Psoas muscle (tissue), 8 donors: ENCODE data around the gene SLC43A2. TPM values are rescaled to one million over a fixed set of nuclear protein-coding genes. Genes with fewer than 3 reads are reported as not detected.
"Not testable (repeated sequence)": the region's sequence is repeated elsewhere in the genome, so short reads cannot be mapped to it uniquely, and the experiment has no call there.

ENCODE experiments used
- ATAC-seq, 4 donors: fragments of 200-7000 bp; cut with Tn5 transposase; one replicate each; pipeline ENCODE4 v1.9.1; 2020; ENCODE audit warnings: moderate library complexity in 3 of 4, mild to moderate bottlenecking in 2 of 4
- DNase-seq, 2 donors: peaks; one replicate each; pipeline ENCODE4 v3.0.0-alpha.2; 2020
- H3K27ac ChIP-seq: fragments of 200-600 bp; one replicate; pipeline ENCODE4 v1.8.0; 2022
- H3K27me3 ChIP-seq, 3 donors: fragments of 200-600 bp in 1 of 3; one replicate each; pipeline versions ENCODE4 v1.6.1 to v1.8.0; 2013 to 2022; ENCODE audit warnings: low read length in 2 of 3, mild to moderate bottlenecking in 2 of 3, moderate library complexity in 1 of 3; ENCODE audit not compliant: insufficient read depth in 3 of 3
- H3K36me3 ChIP-seq, 2 donors: fragments of 200-600 bp in 1 of 2; one replicate each; pipeline versions ENCODE4 v1.6.1 to v1.8.0; 2013 to 2022; ENCODE audit warnings: low read depth in 1 of 2, mild to moderate bottlenecking in 1 of 2, moderate library complexity in 1 of 2; ENCODE audit not compliant: insufficient read depth in 1 of 2
- H3K4me1 ChIP-seq: fragments of 200-600 bp; one replicate; pipeline ENCODE4 v1.8.0; 2022
- H3K4me3 ChIP-seq: fragments of 200-600 bp; one replicate; pipeline ENCODE4 v1.8.0; 2022; ENCODE audit warnings: mild to moderate bottlenecking
- H3K9me3 ChIP-seq: fragments of 200-600 bp; one replicate; pipeline ENCODE4 v1.8.0; 2022
- WGBS, 3 donors: extraction: QIAGEN DNeasy Blood & Tissue Kit; methylation state at CpG; one replicate each; pipeline versions ENCODE4 v1.1.6 to v1.1.7; 2013; 5-methylcytosine and 5-hydroxymethylcytosine counted together
- intact Hi-C, 2 donors: fragments of 100-400 bp; cut with DNase I; formaldehyde crosslinking; loops; one replicate each; pipeline versions ENCODE4 v1.11.0 to v1.14.2; 2022
- polyA plus RNA-seq, 3 donors: library from polyadenylated mRNA; stranded (reverse); fragments of 200-250 nt; gene quantifications; one replicate each; pipeline ENCODE4 v1.2.3, GENCODE V29; 2013
- total RNA-seq, 4 donors: library from RNA; stranded (reverse); fragmentation: NEBNext Ultra II Directional in 2 of 4; extraction: Animal tissue kit (Norgen Biotek cat#: 25700) in 2 of 4; gene quantifications; one replicate each; pipeline versions ENCODE4 v1.2.1 to v1.2.4, GENCODE V29; 2021 to 2023
- TF ChIP-seq, protein P1 (sequence below): fragments of 200-600 bp; IDR thresholded peaks from one replicate; pipeline ENCODE4 v1.8.0; 2022; ENCODE audit warnings: antibody characterized with exemption
- donor health status: healthy with polysubstance abuse.
- donor health status: DM: no; HTN: no; CAD: no; lungs with moderate emphysema.
- donor health status: Bipolar disorder and iron deficiency.
- donor health status: healthy.
- donor health status: DM: yes; HTN: yes; CAD: no.
- donor health status: DM: no; HTN: no; CAD: no.
- donor health status: DM: no; HTN: no; CAD: no.
- donor health status: DM: yes; HTN: yes; CAD: no.

Gene SLC43A2
- total and polyA plus RNA-seq, 7 donors = 9.5 to 70.5 (median 21.7) TPM

DNA sequence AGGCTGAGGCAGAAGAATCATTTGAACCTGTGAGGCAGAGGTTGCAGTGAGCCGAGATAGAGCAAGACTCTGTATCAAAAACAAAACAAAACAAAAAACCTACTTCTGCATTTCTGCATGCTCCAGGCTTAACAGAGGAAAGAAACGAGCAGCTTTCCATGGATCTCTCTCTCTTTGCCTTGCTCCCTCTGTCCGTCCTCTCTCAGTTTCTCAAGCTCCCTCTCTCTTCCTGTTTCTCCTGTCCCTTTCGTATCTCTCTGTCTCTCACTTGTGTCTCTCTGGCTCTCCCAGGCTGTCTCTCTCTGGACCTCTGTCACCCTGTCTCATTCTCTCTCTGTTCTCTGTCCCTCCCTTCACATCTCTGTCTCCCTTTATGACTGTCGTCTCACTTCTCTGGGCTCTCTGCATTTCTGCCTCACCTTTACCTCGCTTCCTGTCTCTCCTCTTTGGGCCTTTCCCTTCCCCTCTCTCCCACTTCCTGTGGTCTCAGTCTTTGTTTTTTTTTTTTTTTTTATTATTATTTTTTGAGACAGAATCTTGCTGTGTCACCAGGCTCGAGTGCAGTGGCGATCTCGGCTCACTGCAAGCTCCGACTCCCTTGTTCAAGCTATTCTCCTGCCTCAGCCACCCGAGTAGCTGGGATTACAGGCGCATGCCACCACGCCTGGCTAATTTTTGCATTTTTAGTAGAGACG lies 62.0 kb downstream of the SLC43A2 start:
- Histone ChIP-seq H3K36me3 (no peaks in the 10 kb centered on the region), H3K27ac (no peak overlapping the region), H3K4me1 (no peaks in the 10 kb centered on the region), H3K27me3 (no peaks in the 10 kb centered on the region), H3K4me3 (no peak overlapping the region), H3K9me3 (no peaks in the 10 kb centered on the region)
- DNase-seq (no peak), ATAC-seq (no peak)
- TF ChIP-seq, protein P1, sequence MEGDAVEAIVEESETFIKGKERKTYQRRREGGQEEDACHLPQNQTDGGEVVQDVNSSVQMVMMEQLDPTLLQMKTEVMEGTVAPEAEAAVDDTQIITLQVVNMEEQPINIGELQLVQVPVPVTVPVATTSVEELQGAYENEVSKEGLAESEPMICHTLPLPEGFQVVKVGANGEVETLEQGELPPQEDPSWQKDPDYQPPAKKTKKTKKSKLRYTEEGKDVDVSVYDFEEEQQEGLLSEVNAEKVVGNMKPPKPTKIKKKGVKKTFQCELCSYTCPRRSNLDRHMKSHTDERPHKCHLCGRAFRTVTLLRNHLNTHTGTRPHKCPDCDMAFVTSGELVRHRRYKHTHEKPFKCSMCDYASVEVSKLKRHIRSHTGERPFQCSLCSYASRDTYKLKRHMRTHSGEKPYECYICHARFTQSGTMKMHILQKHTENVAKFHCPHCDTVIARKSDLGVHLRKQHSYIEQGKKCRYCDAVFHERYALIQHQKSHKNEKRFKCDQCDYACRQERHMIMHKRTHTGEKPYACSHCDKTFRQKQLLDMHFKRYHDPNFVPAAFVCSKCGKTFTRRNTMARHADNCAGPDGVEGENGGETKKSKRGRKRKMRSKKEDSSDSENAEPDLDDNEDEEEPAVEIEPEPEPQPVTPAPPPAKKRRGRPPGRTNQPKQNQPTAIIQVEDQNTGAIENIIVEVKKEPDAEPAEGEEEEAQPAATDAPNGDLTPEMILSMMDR = no peak
- 62 to 66% (median 65%) methylated on average over 14 of the region's 14 CpGs for WGBS, 3 donors
- intact Hi-C loops = no loop called here

DNA sequence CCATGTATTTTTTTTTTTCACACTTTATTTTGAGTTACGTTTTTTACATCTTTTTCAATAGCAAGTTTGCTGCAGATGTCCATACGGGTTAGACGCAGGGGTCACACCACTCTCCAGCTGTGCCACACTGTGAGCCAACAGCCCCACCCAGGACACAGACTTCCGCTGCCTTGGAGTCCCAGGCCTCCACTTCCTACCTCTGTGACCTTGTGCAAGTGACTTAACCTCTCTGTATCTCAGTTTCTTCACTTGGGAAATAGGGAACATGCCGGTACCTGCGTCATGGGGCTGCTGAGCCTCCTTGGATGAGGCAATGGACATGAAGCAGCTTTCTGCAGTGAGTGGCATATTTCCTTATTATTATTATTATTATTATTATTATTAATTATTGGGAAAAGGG lies 62.8 kb downstream of the SLC43A2 start:
- ATAC-seq (no peak), DNase-seq (no peak)
- Histone ChIP-seq H3K4me1 (peaks cover 6% of the 10 kb centered on the region), H3K27me3 (no peaks in the 10 kb centered on the region), H3K36me3 (no peaks in the 10 kb centered on the region), H3K27ac (no peak overlapping the region), H3K4me3 (no peak overlapping the region), H3K9me3 (no peaks in the 10 kb centered on the region)
- TF ChIP-seq, protein P1 = no peak
- intact Hi-C loops = no loop called here
- WGBS, 3 donors = 44 to 51% (median 44%) methylated on average over 6 of the region's 6 CpGs

DNA sequence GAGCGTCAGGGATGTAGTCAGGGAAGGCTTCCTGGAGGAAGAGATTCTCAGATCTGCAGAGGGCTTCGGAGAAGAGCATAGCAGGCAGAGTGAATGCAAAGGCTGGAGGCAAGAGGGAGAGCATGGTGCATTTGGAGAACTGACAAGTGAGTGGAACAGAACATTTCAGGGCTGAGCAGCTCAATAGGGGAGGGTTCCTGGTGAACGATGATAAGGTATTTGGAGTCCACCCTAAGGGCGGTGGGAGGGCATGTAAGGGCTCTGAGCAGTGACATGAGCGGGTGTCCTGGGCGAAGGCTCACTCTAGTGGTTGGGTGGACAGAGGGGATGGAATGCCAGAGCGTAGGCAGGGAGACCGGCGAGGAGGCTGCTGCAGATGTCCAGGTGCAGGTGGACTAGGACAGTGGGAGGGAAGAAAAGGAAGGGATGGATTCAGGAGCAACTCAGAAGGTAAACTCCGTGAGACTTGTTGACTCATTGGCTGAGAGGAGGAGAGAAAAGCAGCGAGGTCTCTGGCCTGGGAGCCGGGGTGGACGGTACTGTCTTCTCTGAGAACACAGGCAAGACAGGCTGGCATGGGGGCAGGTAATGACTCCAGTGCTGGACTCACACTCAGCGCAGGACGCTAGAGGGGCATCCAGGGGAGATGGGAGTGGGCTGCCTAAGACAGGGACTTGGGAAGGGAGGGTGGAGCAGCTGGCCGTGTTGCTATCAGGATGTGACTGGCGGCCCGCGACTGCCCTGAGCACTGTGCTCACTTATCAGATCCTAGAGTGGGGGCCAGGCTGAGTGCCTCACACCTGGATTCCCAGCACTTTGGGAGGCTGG lies 64.6 kb downstream of the SLC43A2 start:
- intact Hi-C loops = no loop called here
- peaks cover 17% of the 10 kb centered on the region for H3K4me1 ChIP-seq
- H3K27me3 ChIP-seq = no peaks in the 10 kb centered on the region
- H3K27ac ChIP-seq = no peak overlapping the region
- DNase-seq (no peak), ATAC-seq (no peak)
- 72 to 75% (median 72%) methylated on average over 19 of the region's 19 CpGs for WGBS, 3 donors
- H3K4me3 ChIP-seq = no peak overlapping the region
- no peaks in the 10 kb centered on the region for H3K36me3 ChIP-seq
- no peaks in the 10 kb centered on the region for H3K9me3 ChIP-seq
- TF ChIP-seq, protein P1 = no peak

DNA sequence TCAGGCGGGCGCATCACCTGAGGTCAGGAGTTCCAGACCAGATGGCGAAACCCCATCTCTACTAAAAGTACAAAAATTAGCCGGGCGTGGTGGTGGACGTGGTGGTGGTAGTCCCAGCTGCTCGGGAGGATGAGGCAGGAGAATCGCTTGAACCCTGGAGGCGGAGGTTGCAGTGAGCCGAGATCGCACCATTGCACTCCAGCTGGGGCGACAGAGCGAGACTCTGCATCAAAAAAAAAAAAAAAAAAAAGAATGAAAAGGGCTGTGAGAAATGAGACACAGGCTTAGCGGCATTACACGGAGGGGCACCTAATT lies 65.2 kb downstream of the SLC43A2 start:
- H3K9me3 ChIP-seq, H3K27me3 ChIP-seq, ATAC-seq, H3K27ac ChIP-seq, DNase-seq, H3K36me3 ChIP-seq, intact Hi-C loops: not testable (repeated sequence)
- WGBS, 3 donors = 67 to 78% (median 74%) methylated on average over 15 of the region's 15 CpGs
- H3K4me1 ChIP-seq = peaks cover 17% of the 10 kb centered on the region
- peak overlapping the region; percentile 82 for H3K4me3 ChIP-seq

DNA sequence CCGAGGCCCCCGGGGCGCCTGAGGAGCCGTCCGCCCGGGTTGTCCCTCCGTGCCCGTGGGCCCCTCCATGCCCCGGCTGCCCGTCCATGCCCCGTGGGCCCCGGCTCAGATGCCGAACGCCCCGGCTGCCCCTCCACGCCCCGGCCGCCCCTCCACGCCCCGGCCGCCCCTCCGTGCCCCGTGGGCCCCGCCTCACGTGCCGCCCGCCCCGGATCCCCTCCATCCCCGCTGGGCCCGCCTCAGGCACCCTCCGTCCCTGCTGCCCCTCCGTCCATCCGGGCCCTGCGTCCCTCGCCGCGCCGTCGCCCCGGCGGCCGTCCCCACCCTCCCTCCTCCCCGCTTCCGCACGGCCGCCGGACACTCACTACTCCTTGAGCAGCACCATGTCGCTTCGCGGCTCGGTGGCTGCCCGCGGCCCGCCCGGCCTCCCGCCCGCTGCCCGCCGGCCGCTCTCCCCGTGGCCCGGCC lies 66.4 kb downstream of the SLC43A2 start:
- no peaks in the 10 kb centered on the region for H3K9me3 ChIP-seq

More for the DNA sequence above, 66.4 kb downstream of the SLC43A2 start:
- peak overlapping the region; percentile 82 for H3K4me3 ChIP-seq
- ATAC-seq (peak; percentile 21 to 41 (median 34)), DNase-seq (peak; percentile 67 to 80)
- peaks cover 17% of the 10 kb centered on the region for H3K4me1 ChIP-seq
- H3K27ac ChIP-seq = peak overlapping the region; percentile 87
- intact Hi-C loops = no loop called here
- peaks cover 0 to 6% of the 10 kb centered on the region in 2 donors for H3K36me3 ChIP-seq
- no peaks in the 10 kb centered on the region for H3K27me3 ChIP-seq
- 0 to 2% (median 1%) methylated on average over 14 to 62 of the region's 62 CpGs for WGBS, 3 donors
- TF ChIP-seq, protein P1 = no peak
